GM12891 (cell line): ENCODE measurements around the gene CST7.

Experiments
- POLR2A ChIP-seq: IDR thresholded peaks from 2 replicates; pipeline ENCODE4 v1.6.1; 2011; ENCODE audit warnings: low read depth, low read length, control low read depth
- POLR2AphosphoS5 ChIP-seq: IDR thresholded peaks from 2 replicates; pipeline ENCODE4 v1.6.1; 2011; ENCODE audit warnings: low read depth, low read length, control low read depth
- TAF1 ChIP-seq: IDR thresholded peaks from 2 replicates; pipeline ENCODE4 v1.6.1; 2011; ENCODE audit warnings: low read depth, low read length, control low read depth

- TF ChIP-seq POLR2AphosphoS5: no peak
- no peak for TF ChIP-seq TAF1
- TF ChIP-seq POLR2A: no peak
Measured at GRCh38 chr20:24934716-24935115, 14.4 kb upstream of the CST7 start.
